K562 (cell line): ENCODE results near the gene NAPEPLD. TPM values are rescaled to one million over a fixed set of nuclear protein-coding genes. Genes with fewer than 3 reads are reported as not detected.

Source experiments
- ARID1B ChIP-seq: fragments of 450-650 bp; IDR thresholded peaks from 2 replicates; pipeline ENCODE4 v1.6.1; 2016; ENCODE audit warnings: antibody characterized with exemption, mild to moderate bottlenecking, inconsistent platforms
- ATF6 ChIP-seq: sonication (generic); formaldehyde crosslinking; IDR thresholded peaks from 2 replicates; pipeline ENCODE4 v1.4.0; 2020; ENCODE audit warnings: mild to moderate bottlenecking, missing genetic modification reagents
- CC2D1A ChIP-seq: fragments of 450-650 bp; IDR thresholded peaks from 2 replicates; pipeline ENCODE4 v1.6.1; 2017; ENCODE audit warnings: mild to moderate bottlenecking
- CSDE1 ChIP-seq, 2 experiments: fragments of 450-650 bp; IDR thresholded peaks; 2 replicates each; pipeline ENCODE4 v1.6.1; 2016; ENCODE audit warnings: mild to moderate bottlenecking in 1 of 2
- EHMT2 ChIP-seq: fragments of 450-650 bp; IDR thresholded peaks from 2 replicates; pipeline ENCODE4 v1.6.1; 2018; ENCODE audit warnings: antibody characterized with exemption
- GABPB1 ChIP-seq: sonication (generic); formaldehyde crosslinking; IDR thresholded peaks from 2 replicates; pipeline ENCODE4 v1.8.0; 2022; ENCODE audit warnings: mild to moderate bottlenecking, missing genetic modification reagents
- GABPB2 ChIP-seq: fragments of 250-450 bp; sonication (Bioruptor Pico); conservative IDR thresholded peaks from 2 replicates; pipeline ENCODE4 v1.5.1; 2021; ENCODE audit warnings: mild to moderate bottlenecking
- HIVEP1 ChIP-seq: fragments of 250-450 bp; sonication (Bioruptor Pico); IDR thresholded peaks from 2 replicates; pipeline ENCODE4 v1.4.0; 2020; ENCODE audit warnings: mild to moderate bottlenecking
- MAFF ChIP-seq: IDR thresholded peaks from 2 replicates; pipeline ENCODE4 v1.6.1; 2012; ENCODE audit warnings: low read length, improper control_type of control experiment
- MTA3 ChIP-seq: fragments of 450-650 bp; formaldehyde crosslinking; IDR thresholded peaks from 2 replicates; pipeline ENCODE4 v1.6.1; 2017; ENCODE audit warnings: mild to moderate bottlenecking, borderline replicate concordance
- MYNN ChIP-seq, 2 experiments: sonication (generic); formaldehyde crosslinking in 1 of 2; IDR thresholded peaks; 2 replicates each; pipeline versions ENCODE4 v1.5.0 to v1.6.1; 2016 to 2020; ENCODE audit warnings: antibody characterized with exemption in 1 of 2, missing genetic modification reagents in 1 of 2
- NR1H2 ChIP-seq: sonication (generic); formaldehyde crosslinking; IDR thresholded peaks from 2 replicates; pipeline ENCODE4 v1.4.0; 2020; ENCODE audit warnings: mild to moderate bottlenecking, missing genetic modification reagents
- NUFIP1 ChIP-seq: fragments of 450-650 bp; IDR thresholded peaks from 2 replicates; pipeline ENCODE4 v1.6.1; 2018; ENCODE audit not compliant: partially characterized antibody
- PURB ChIP-seq: sonication (generic); formaldehyde crosslinking; IDR thresholded peaks from 2 replicates; pipeline ENCODE4 v1.9.0; 2021; ENCODE audit warnings: low read depth, mild to moderate bottlenecking, missing genetic modification reagents
- RBFOX2 ChIP-seq: fragments of 200-400 bp; formaldehyde crosslinking; IDR thresholded peaks from 2 replicates; pipeline ENCODE4 v1.6.1; 2017; ENCODE audit warnings: low read depth, mild to moderate bottlenecking, low read length, moderate library complexity
- SOX6 ChIP-seq: fragments of 450-650 bp; IDR thresholded peaks from 2 replicates; pipeline ENCODE4 v1.6.1; 2014; ENCODE audit warnings: mild to moderate bottlenecking
- THAP12 ChIP-seq: fragments of 250-450 bp; sonication (Bioruptor Pico); IDR thresholded peaks from 2 replicates; pipeline ENCODE4 v1.9.0; 2021; ENCODE audit warnings: mild to moderate bottlenecking, inconsistent platforms
- TOE1 ChIP-seq, 2 experiments: fragments of 450-650 bp in 1 of 2; sonication (generic) in 1 of 2; formaldehyde crosslinking in 1 of 2; IDR thresholded peaks; 2 replicates each; pipeline versions ENCODE4 v1.7.1 to v1.8.0; 2016 to 2022; ENCODE audit warnings: borderline replicate concordance in 2 of 2, mild to moderate bottlenecking in 2 of 2, antibody characterized with exemption in 1 of 2, inconsistent platforms in 1 of 2, low read depth in 1 of 2, missing genetic modification reagents in 1 of 2, moderate library complexity in 1 of 2
- ZBTB11 ChIP-seq, 3 experiments: fragments of 200-800 bp in 1 of 3; fragments of 250-450 bp in 1 of 3; fragments of 450-650 bp in 1 of 3; sonication (Bioruptor Pico) in 1 of 3; sonication (Bioruptor generic) in 1 of 3; formaldehyde crosslinking in 1 of 3; IDR thresholded peaks; 2 replicates each; pipeline versions ENCODE4 v1.6.1 to v1.8.0; 2016 to 2022; ENCODE audit warnings: mild to moderate bottlenecking in 2 of 3, missing genetic modification characterization in 2 of 3, missing compliant biosample characterization in 1 of 3, moderate library complexity in 1 of 3
- ZFP36 ChIP-seq: fragments of 150-350 bp; IDR thresholded peaks from 2 replicates; pipeline ENCODE4 v1.6.1; 2018; ENCODE audit warnings: low read length, low read depth; ENCODE audit not compliant: partially characterized antibody
- ZNF133 ChIP-seq: fragments of 250-450 bp; sonication (Bioruptor Pico); IDR thresholded peaks from 2 replicates; pipeline ENCODE4 v1.4.0; 2020; ENCODE audit warnings: mild to moderate bottlenecking
- ZNF274 ChIP-seq: IDR thresholded peaks from 2 replicates; pipeline ENCODE4 v1.6.1; 2011; ENCODE audit warnings: low read depth, mild to moderate bottlenecking, low read length, moderate library complexity, borderline replicate concordance
- ZNF444 ChIP-seq: fragments of 250-450 bp; sonication (Bioruptor Pico); IDR thresholded peaks from 2 replicates; pipeline ENCODE4 v1.4.0; 2020; ENCODE audit warnings: mild to moderate bottlenecking, moderate library complexity
- polyA plus RNA-seq, 8 experiments: library from polyadenylated mRNA; depleted of rRNA in 4 of 8; stranded (reverse) in 5 of 8; unstranded in 3 of 8; fragments of >200 nt; fragmentation: Nextera tagmentation in 2 of 8; fragmentation: Illumina TruSeq in 1 of 8; extraction: Ambion mirVana in 2 of 8; extraction: Trizol in 1 of 8; gene quantifications; 2 replicates each; pipeline versions ENCODE4 v1.2.1 to v1.2.3, GENCODE V29; 2011 to 2014; ENCODE audit warnings: inconsistent platforms in 1 of 8, missing spikeins in 1 of 8
- total RNA-seq, 7 experiments: library from RNA; depleted of rRNA in 6 of 7; stranded (reverse); fragments of >200 nt in 6 of 7; fragmentation: Illumina TruSeq in 2 of 7; extraction: Trizol in 2 of 7; gene quantifications; 2 replicates each; pipeline versions ENCODE4 v1.2.1 to v1.2.3, GENCODE V29; 2011 to 2021; ENCODE audit warnings: low replicate concordance in 1 of 7

Gene NAPEPLD
- total and polyA plus RNA-seq, 9 of the 15 experiments (the other 6 are each of a cell fraction or from before 2014, with no cell fraction given) = 3.2 to 11.0 (median 7.5) TPM

DNA sequence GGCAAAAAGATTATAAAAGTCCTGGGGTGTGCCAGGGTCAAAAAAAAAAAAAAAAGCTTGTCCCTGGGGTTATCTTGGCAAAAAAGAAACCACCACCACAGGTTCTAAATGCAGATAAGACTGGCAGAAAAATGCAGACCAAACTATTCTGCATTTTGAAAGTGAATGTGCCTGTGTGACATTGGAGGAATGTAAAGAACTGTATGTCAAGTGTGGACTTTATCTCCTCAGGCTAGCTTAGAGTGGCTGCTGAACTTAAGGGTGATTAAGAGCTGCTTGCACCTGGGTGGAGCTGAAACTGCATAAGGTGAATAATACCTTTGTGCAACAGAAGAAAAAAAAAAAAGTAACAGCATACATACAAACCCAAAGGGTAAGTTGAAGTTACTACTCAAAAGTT is 1.3 kb upstream of the NAPEPLD start (continued):
- no peak for TF ChIP-seq THAP12
- no peak for TF ChIP-seq ZFP36
- no peak for TF ChIP-seq CSDE1 (IDR thresholded peaks at IDR 0.05)
- TF ChIP-seq PURB (CRISPR knock-in tag) = no peak
- no peak for TF ChIP-seq ZNF133 (CRISPR knock-in tag)
- TF ChIP-seq NR1H2 = no peak
- no peak for TF ChIP-seq GABPB1
- TF ChIP-seq HIVEP1 (CRISPR knock-in tag) = no peak
- TF ChIP-seq ZNF274 = no peak
- TF ChIP-seq CC2D1A = peak; percentile 56; the same call in 1 of the 2 replicates
- no peak for TF ChIP-seq GABPB2 (CRISPR knock-in tag)
- TF ChIP-seq MAFF = 0 out of 2 replicates have a peak, but pooled peaks have one; percentile 1
- TF ChIP-seq MYNN (IDR thresholded peaks at IDR 0.05) = peak; percentile 54; the same call in 1 of the 2 replicates
- no peak for TF ChIP-seq MYNN (CRISPR knock-in tag; IDR thresholded peaks at IDR 0.05)
- TF ChIP-seq MTA3 = no peak
- TF ChIP-seq ZNF444 = no peak
- no peak for TF ChIP-seq NUFIP1
- no peak for TF ChIP-seq ATF6
- peak; percentile 74 for TF ChIP-seq SOX6
- TF ChIP-seq EHMT2 = no peak
- TF ChIP-seq RBFOX2 = no peak
- TF ChIP-seq ARID1B = peak; percentile 88
- no peak for TF ChIP-seq ZBTB11 (CRISPR knock-in tag; IDR thresholded peaks at IDR 0.05)
- TF ChIP-seq TOE1 (IDR thresholded peaks at IDR 0.05; ENCODE audit: borderline replicate concordance) = no peak
- no peak for TF ChIP-seq TOE1 (CRISPR knock-in tag; IDR thresholded peaks at IDR 0.05; ENCODE audit: borderline replicate concordance, low read depth)
